DND-41 (cell line): ENCODE results near the gene HBA2.
"Not testable (repeated sequence)": the region's sequence is repeated elsewhere in the genome, so short reads cannot be mapped to it uniquely, and the experiment has no call there.

Experiments used
- ATAC-seq: fragments of 200-7000 bp; cut with Tn5 transposase; 3 replicates; pipeline ENCODE4 v1.9.1; 2021; ENCODE audit warnings: low read depth; ENCODE audit not compliant: insufficient read depth
- DNase-seq: peaks from one replicate; pipeline ENCODE4 v3.0.0-alpha.2; 2020
- H2AFZ ChIP-seq: 2 replicates; pipeline ENCODE4 v1.6.0; 2012; ENCODE audit warnings: low read depth, low read length
- H3K27ac ChIP-seq: 2 replicates; pipeline ENCODE4 v1.5.1; 2012; ENCODE audit warnings: low read length, inconsistent platforms
- H3K27me3 ChIP-seq: fragments of 200-600 bp; sonication (generic); 2 replicates; pipeline ENCODE4 v1.6.0; 2012; ENCODE audit warnings: low read length, mild to moderate bottlenecking, inconsistent platforms; ENCODE audit not compliant: insufficient read depth, poor library complexity
- H3K36me3 ChIP-seq: 2 replicates; pipeline ENCODE4 v1.5.1; 2012; ENCODE audit warnings: low read length, inconsistent platforms; ENCODE audit not compliant: insufficient read depth
- H3K4me1 ChIP-seq: 2 replicates; pipeline ENCODE4 v1.5.1; 2012; ENCODE audit warnings: mild to moderate bottlenecking, low read length; ENCODE audit not compliant: insufficient read depth
- H3K4me2 ChIP-seq: 2 replicates; pipeline ENCODE4 v1.6.0; 2012; ENCODE audit warnings: mild to moderate bottlenecking, moderate library complexity, low read length, inconsistent platforms; ENCODE audit not compliant: insufficient read depth
- H3K4me3 ChIP-seq, 2 experiments: fragments of 200-600 bp in 1 of 2; shearing (Covaris generic) in 1 of 2; 2 replicates each; pipeline ENCODE4 v1.5.1; 2012 to 2016; ENCODE audit warnings: inconsistent platforms in 2 of 2, low read length in 2 of 2, mild to moderate bottlenecking in 2 of 2, low read depth in 1 of 2, moderate library complexity in 1 of 2
- H3K79me2 ChIP-seq: 2 replicates; pipeline ENCODE4 v1.6.0; 2012; ENCODE audit warnings: low read length, inconsistent platforms; ENCODE audit not compliant: insufficient read depth
- H3K9ac ChIP-seq: 2 replicates; pipeline ENCODE4 v1.6.0; 2012; ENCODE audit warnings: low read depth, mild to moderate bottlenecking, inconsistent platforms, low read length, moderate library complexity
- H3K9me3 ChIP-seq: 2 replicates; pipeline ENCODE4 v1.5.1; 2012; ENCODE audit warnings: low read length, moderate library complexity, mild to moderate bottlenecking, inconsistent platforms; ENCODE audit not compliant: insufficient read depth, severe bottlenecking
- H4K20me1 ChIP-seq: 2 replicates; pipeline ENCODE4 v1.6.0; 2012; ENCODE audit warnings: low read length; ENCODE audit not compliant: insufficient read depth
- CTCF ChIP-seq: IDR thresholded peaks from 2 replicates; pipeline ENCODE4 v1.5.1; 2012; ENCODE audit warnings: borderline replicate concordance, low read length, moderate library complexity, mild to moderate bottlenecking; ENCODE audit not compliant: poor library complexity, severe bottlenecking; ENCODE audit errors: extremely low read depth
- EZH2 ChIP-seq: IDR thresholded peaks from 3 replicates; pipeline ENCODE4 v1.6.1; 2012; ENCODE audit warnings: borderline replicate concordance, low read depth, mild to moderate bottlenecking, moderate library complexity, low read length, inconsistent platforms; ENCODE audit not compliant: severe bottlenecking

HBA2 gene

GRCh38 chr16:162271-162991, 10.2 kb upstream of the HBA2 start:
- no peak for ATAC-seq
- H3K4me3 ChIP-seq: no peak overlapping the region
- H2AFZ ChIP-seq: no peak overlapping the region
- no peaks in the 10 kb centered on the region for H3K9me3 ChIP-seq
- no peak overlapping the region for H3K27ac ChIP-seq
- H3K27me3 ChIP-seq: no peaks in the 10 kb centered on the region
- no peak for TF ChIP-seq CTCF
- no peak for TF ChIP-seq EZH2
- H4K20me1 ChIP-seq: no peaks in the 10 kb centered on the region
- DNase-seq: no peak
- H3K4me2 ChIP-seq: no peak overlapping the region
- no peaks in the 10 kb centered on the region for H3K36me3 ChIP-seq
- no peaks in the 10 kb centered on the region for H3K79me2 ChIP-seq
- H3K9ac ChIP-seq: no peak overlapping the region
- no peaks in the 10 kb centered on the region for H3K4me1 ChIP-seq

GRCh38 chr16:163139-163538, 9.5 kb upstream of the HBA2 start:
- H4K20me1 ChIP-seq, H3K4me3 ChIP-seq, H3K9ac ChIP-seq, H3K79me2 ChIP-seq, H3K9me3 ChIP-seq, H3K36me3 ChIP-seq, DNase-seq, ATAC-seq, H3K27ac ChIP-seq, H3K4me1 ChIP-seq, H2AFZ ChIP-seq, H3K4me2 ChIP-seq, H3K27me3 ChIP-seq: not testable (repeated sequence)

- H3K9me3 ChIP-seq, H3K4me1 ChIP-seq, DNase-seq, ATAC-seq, H3K36me3 ChIP-seq, H4K20me1 ChIP-seq, H3K27ac ChIP-seq, H2AFZ ChIP-seq, H3K27me3 ChIP-seq, H3K4me2 ChIP-seq, H3K9ac ChIP-seq, H3K79me2 ChIP-seq, H3K4me3 ChIP-seq: not testable (repeated sequence)
These were observed 9.0 kb upstream of the HBA2 start for GRCh38 chr16:163696-164095.

- not testable (repeated sequence) for H3K27me3 ChIP-seq, H3K9ac ChIP-seq, ATAC-seq, H3K9me3 ChIP-seq, H3K36me3 ChIP-seq, H3K27ac ChIP-seq, H4K20me1 ChIP-seq, H3K79me2 ChIP-seq, H3K4me2 ChIP-seq, H3K4me3 ChIP-seq, H2AFZ ChIP-seq, DNase-seq, H3K4me1 ChIP-seq
These were observed 8.4 kb upstream of the HBA2 start for GRCh38 chr16:164134-164823.

GRCh38 chr16:164827-165538, 7.7 kb upstream of the HBA2 start:
- no peaks in the 10 kb centered on the region for H3K9me3 ChIP-seq
- no peak overlapping the region for H2AFZ ChIP-seq
- H3K4me3 ChIP-seq: no peak overlapping the region
- H3K27ac ChIP-seq: no peak overlapping the region
- H3K36me3 ChIP-seq: no peaks in the 10 kb centered on the region
- H3K4me1 ChIP-seq: no peaks in the 10 kb centered on the region
- ATAC-seq: no peak
- H3K9ac ChIP-seq: no peak overlapping the region
- no peaks in the 10 kb centered on the region for H3K79me2 ChIP-seq
- TF ChIP-seq CTCF: no peak
- no peak for TF ChIP-seq EZH2
- no peak overlapping the region for H3K4me2 ChIP-seq
- no peaks in the 10 kb centered on the region; the same call in 1 of the 2 replicates for H4K20me1 ChIP-seq
- DNase-seq: no peak
- H3K27me3 ChIP-seq: no peaks in the 10 kb centered on the region
